HEK293 (cell line): ENCODE measurements around the gene PET100.

Source experiments
- CTCF ChIA-PET: fragments of 350-600 bp; formaldehyde crosslinking; extraction: SDS; loops from one replicate; lab custom pipeline; 2021; ENCODE audit warnings: antibody characterized with exemption; lab: Yijun Ruan, JAX
- POLR2A ChIA-PET: fragments of 300-600 bp; formaldehyde crosslinking; extraction: SDS; loops from one replicate; lab custom pipeline; 2020; ENCODE audit warnings: antibody characterized with exemption, inconsistent platforms; lab: Yijun Ruan, JAX
- H3K27ac ChIP-seq: fragments of 200-500 bp; sonication (Bioruptor generic); 2 replicates; pipeline ENCODE4 v1.5.1; 2014; ENCODE audit warnings: low read depth, low read length, control low read depth, inconsistent platforms; ENCODE audit errors: extremely low read depth
- H3K36me3 ChIP-seq, 2 experiments: fragments of 200-500 bp in 1 of 2; sonication (Bioruptor generic) in 1 of 2; 1 replicate in 1 of 2; 2 replicates in 1 of 2; pipeline ENCODE4 v1.5.1; 2014 to 2017; ENCODE audit warnings: inconsistent platforms in 2 of 2, low read length in 2 of 2; ENCODE audit not compliant: control insufficient read depth in 2 of 2, insufficient read depth in 1 of 2
- H3K4me1 ChIP-seq: fragments of 200-500 bp; sonication (Bioruptor generic); 2 replicates; pipeline ENCODE4 v1.5.1; 2014; ENCODE audit warnings: mild to moderate bottlenecking, low read length, inconsistent platforms; ENCODE audit not compliant: control insufficient read depth, insufficient read depth
- H3K4me3 ChIP-seq: 2 replicates; pipeline ENCODE4 v1.5.1; 2011; ENCODE audit warnings: low read depth, mild to moderate bottlenecking, control low read depth, low read length, moderate library complexity
- H3K9me3 ChIP-seq: fragments of 200-500 bp; sonication (Bioruptor generic); 2 replicates; pipeline ENCODE4 v1.5.1; 2014; ENCODE audit warnings: low read depth, low read length, inconsistent platforms; ENCODE audit not compliant: control insufficient read depth, insufficient read depth
- EGR2 ChIP-seq: fragments of 450-650 bp; formaldehyde crosslinking; IDR thresholded peaks from 2 replicates; pipeline ENCODE4 v1.5.1; 2016; ENCODE audit warnings: low read depth, missing biosample characterization, missing genetic modification characterization
- HOXC10 ChIP-seq: sonication (generic); formaldehyde crosslinking; IDR thresholded peaks from 2 replicates; pipeline ENCODE4 v1.8.1; 2023; ENCODE audit warnings: mild to moderate bottlenecking, missing genetic modification reagents
- OVOL3 ChIP-seq: fragments of 450-650 bp; formaldehyde crosslinking; IDR thresholded peaks from 2 replicates; pipeline ENCODE4 v1.5.1; 2016; ENCODE audit warnings: missing biosample characterization, missing genetic modification characterization
- ZFHX2 ChIP-seq: fragments of 450-650 bp; formaldehyde crosslinking; conservative IDR thresholded peaks from 2 replicates; pipeline ENCODE4 v1.5.1; 2016; ENCODE audit warnings: missing biosample characterization, missing genetic modification characterization
- ZNF626 ChIP-seq: fragments of 450-650 bp; sonication (Bioruptor Pico); formaldehyde crosslinking; IDR thresholded peaks from 2 replicates; pipeline ENCODE4 v1.5.1; 2018; ENCODE audit warnings: missing biosample characterization, missing genetic modification characterization, inconsistent platforms
- TF ChIP-seq, protein P1 (sequence below): fragments of 450-650 bp; formaldehyde crosslinking; IDR thresholded peaks from 2 replicates; pipeline ENCODE4 v1.5.1; 2016; ENCODE audit warnings: missing biosample characterization, missing genetic modification characterization
- TF ChIP-seq, protein P2 (sequence below): fragments of 450-650 bp; formaldehyde crosslinking; conservative IDR thresholded peaks from 2 replicates; pipeline ENCODE4 v1.5.1; 2016; ENCODE audit warnings: low read depth, missing biosample characterization, missing genetic modification characterization
- TF ChIP-seq, protein P3 (sequence below): fragments of 450-650 bp; formaldehyde crosslinking; IDR thresholded peaks from 2 replicates; pipeline ENCODE4 v1.5.1; 2016; ENCODE audit warnings: missing biosample characterization, missing genetic modification characterization
- TF ChIP-seq, protein P4 (sequence below): fragments of 450-650 bp; formaldehyde crosslinking; IDR thresholded peaks from 2 replicates; pipeline ENCODE4 v1.5.1; 2016; ENCODE audit warnings: missing biosample characterization, missing genetic modification characterization
- TF ChIP-seq, protein P5 (sequence below): fragments of 450-650 bp; formaldehyde crosslinking; IDR thresholded peaks from 2 replicates; pipeline ENCODE4 v1.5.1; 2017; ENCODE audit warnings: missing biosample characterization, missing genetic modification characterization
- TF ChIP-seq, protein P6 (sequence below): fragments of 450-650 bp; formaldehyde crosslinking; IDR thresholded peaks from 2 replicates; pipeline ENCODE4 v1.5.1; 2016; ENCODE audit warnings: missing biosample characterization, missing genetic modification characterization

PET100 gene

DNA sequence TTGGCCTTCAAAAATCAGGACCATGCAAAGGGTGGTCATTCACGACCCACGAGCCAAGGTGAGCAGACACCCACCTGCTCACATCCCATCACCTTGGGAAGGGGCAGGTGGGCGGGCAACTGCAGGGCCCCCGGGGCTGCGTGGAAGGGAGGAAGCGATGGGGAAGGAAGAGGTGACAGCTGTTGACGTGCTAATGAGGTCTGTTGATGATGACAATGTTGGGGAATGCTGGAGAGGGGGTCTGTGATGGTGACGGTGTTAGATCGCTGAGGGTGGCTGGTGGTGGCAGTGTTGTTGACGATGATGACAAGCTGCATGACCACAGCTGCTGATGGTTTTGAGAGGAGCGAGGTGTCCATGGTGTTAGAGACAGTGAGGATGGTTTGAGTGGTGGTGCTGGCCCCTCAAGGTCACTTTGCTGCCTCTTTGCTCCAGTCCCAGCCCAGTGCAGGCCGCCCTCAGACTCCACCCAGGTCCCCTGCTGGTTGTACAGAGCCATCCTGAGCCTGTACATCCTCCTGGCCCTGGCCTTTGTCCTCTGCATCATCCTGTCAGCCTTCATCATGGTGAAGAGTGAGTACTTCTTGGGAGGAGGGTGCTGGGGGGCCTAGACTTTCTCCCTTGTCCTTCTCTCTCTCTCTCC lies 48.2 kb downstream of the PET100 start (continued):
- TF ChIP-seq, protein P1, sequence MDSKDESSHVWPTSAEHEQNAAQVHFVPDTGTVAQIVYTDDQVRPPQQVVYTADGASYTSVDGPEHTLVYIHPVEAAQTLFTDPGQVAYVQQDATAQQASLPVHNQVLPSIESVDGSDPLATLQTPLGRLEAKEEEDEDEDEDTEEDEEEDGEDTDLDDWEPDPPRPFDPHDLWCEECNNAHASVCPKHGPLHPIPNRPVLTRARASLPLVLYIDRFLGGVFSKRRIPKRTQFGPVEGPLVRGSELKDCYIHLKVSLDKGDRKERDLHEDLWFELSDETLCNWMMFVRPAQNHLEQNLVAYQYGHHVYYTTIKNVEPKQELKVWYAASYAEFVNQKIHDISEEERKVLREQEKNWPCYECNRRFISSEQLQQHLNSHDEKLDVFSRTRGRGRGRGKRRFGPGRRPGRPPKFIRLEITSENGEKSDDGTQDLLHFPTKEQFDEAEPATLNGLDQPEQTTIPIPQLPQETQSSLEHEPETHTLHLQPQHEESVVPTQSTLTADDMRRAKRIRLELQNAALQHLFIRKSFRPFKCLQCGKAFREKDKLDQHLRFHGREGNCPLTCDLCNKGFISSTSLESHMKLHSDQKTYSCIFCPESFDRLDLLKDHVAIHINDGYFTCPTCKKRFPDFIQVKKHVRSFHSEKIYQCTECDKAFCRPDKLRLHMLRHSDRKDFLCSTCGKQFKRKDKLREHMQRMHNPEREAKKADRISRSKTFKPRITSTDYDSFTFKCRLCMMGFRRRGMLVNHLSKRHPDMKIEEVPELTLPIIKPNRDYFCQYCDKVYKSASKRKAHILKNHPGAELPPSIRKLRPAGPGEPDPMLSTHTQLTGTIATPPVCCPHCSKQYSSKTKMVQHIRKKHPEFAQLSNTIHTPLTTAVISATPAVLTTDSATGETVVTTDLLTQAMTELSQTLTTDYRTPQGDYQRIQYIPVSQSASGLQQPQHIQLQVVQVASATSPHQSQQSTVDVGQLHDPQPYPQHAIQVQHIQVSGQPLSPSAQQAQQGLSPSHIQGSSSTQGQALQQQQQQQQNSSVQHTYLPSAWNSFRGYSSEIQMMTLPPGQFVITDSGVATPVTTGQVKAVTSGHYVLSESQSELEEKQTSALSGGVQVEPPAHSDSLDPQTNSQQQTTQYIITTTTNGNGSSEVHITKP (tag by site-specific recombination): no peak
- TF ChIP-seq ZFHX2 (0 out of 2 replicates have a peak, but pooled peaks have one; percentile 23), OVOL3 (tag by site-specific recombination) (no peak), EGR2 (peak; percentile 39; the same call in 1 of the 2 replicates), ZNF626 (tag by site-specific recombination) (no peak)
- TF ChIP-seq, protein P2, sequence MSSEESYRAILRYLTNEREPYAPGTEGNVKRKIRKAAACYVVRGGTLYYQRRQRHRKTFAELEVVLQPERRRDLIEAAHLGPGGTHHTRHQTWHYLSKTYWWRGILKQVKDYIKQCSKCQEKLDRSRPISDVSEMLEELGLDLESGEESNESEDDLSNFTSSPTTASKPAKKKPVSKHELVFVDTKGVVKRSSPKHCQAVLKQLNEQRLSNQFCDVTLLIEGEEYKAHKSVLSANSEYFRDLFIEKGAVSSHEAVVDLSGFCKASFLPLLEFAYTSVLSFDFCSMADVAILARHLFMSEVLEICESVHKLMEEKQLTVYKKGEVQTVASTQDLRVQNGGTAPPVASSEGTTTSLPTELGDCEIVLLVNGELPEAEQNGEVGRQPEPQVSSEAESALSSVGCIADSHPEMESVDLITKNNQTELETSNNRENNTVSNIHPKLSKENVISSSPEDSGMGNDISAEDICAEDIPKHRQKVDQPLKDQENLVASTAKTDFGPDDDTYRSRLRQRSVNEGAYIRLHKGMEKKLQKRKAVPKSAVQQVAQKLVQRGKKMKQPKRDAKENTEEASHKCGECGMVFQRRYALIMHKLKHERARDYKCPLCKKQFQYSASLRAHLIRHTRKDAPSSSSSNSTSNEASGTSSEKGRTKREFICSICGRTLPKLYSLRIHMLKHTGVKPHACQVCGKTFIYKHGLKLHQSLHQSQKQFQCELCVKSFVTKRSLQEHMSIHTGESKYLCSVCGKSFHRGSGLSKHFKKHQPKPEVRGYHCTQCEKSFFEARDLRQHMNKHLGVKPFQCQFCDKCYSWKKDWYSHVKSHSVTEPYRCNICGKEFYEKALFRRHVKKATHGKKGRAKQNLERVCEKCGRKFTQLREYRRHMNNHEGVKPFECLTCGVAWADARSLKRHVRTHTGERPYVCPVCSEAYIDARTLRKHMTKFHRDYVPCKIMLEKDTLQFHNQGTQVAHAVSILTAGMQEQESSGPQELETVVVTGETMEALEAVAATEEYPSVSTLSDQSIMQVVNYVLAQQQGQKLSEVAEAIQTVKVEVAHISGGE (tag by site-specific recombination): no peak

DNA sequence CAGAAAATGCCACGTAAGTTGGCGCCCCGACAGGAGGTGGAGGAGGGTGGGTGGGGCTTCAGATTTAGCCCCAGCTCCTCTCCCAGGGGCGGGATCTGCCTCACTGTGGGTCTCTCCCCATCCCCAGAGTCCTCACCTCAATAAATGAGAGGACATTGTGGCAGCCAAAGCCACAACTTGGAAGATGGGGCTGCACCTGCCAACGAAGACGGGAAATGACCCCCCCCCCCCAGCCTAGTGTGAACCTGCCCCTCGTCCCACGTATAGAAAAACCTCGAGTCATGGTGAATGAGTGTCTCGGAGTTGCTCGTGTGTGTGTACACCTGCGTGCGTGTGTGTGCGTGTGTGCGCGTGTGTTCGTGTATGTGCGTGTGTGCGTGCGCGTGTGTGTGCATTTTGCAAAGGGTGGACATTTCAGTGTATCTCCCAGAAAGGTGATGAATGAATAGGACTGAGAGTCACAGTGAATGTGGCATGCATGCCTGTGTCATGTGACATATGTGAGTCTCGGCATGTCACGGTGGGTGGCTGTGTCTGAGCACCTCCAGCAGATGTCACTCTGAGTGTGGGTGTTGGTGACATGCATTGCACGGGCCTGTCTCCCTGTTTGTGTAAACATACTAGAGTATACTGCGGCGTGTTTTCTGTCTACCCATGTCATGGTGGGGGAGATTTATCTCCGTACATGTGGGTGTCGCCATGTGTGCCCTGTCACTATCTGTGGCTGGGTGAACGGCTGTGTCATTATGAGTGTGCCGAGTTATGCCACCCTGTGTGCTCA lies 49.6 kb downstream of the PET100 start:
- POLR2A ChIA-PET: no interaction called here

More for the DNA sequence above, 49.6 kb downstream of the PET100 start:
- Histone ChIP-seq H3K4me3 (no peak overlapping the region), H3K9me3 (no peaks in the 10 kb centered on the region), H3K4me1 (no peaks in the 10 kb centered on the region), H3K27ac (no peak overlapping the region), H3K36me3 (peaks cover 3 to 18% of the 10 kb centered on the region in 2 experiments; a peak in 2 of 3 replicates)
- CTCF ChIA-PET: interaction anchor here (0.7 to 1.7 kb wide), 4 partner anchors 28 to 510 kb away, joined by 3 to 6 read pairs (median 5); no protein-coding TSS in a partner anchor
- TF ChIP-seq, protein P3, sequence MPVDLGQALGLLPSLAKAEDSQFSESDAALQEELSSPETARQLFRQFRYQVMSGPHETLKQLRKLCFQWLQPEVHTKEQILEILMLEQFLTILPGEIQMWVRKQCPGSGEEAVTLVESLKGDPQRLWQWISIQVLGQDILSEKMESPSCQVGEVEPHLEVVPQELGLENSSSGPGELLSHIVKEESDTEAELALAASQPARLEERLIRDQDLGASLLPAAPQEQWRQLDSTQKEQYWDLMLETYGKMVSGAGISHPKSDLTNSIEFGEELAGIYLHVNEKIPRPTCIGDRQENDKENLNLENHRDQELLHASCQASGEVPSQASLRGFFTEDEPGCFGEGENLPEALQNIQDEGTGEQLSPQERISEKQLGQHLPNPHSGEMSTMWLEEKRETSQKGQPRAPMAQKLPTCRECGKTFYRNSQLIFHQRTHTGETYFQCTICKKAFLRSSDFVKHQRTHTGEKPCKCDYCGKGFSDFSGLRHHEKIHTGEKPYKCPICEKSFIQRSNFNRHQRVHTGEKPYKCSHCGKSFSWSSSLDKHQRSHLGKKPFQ (tag by site-specific recombination): 0 out of 2 replicates have a peak, but pooled peaks have one; percentile 29
- peak; percentile 55 for TF ChIP-seq ZFHX2
- TF ChIP-seq HOXC10 (CRISPR knock-in tag): no peak
- TF ChIP-seq, protein P4, sequence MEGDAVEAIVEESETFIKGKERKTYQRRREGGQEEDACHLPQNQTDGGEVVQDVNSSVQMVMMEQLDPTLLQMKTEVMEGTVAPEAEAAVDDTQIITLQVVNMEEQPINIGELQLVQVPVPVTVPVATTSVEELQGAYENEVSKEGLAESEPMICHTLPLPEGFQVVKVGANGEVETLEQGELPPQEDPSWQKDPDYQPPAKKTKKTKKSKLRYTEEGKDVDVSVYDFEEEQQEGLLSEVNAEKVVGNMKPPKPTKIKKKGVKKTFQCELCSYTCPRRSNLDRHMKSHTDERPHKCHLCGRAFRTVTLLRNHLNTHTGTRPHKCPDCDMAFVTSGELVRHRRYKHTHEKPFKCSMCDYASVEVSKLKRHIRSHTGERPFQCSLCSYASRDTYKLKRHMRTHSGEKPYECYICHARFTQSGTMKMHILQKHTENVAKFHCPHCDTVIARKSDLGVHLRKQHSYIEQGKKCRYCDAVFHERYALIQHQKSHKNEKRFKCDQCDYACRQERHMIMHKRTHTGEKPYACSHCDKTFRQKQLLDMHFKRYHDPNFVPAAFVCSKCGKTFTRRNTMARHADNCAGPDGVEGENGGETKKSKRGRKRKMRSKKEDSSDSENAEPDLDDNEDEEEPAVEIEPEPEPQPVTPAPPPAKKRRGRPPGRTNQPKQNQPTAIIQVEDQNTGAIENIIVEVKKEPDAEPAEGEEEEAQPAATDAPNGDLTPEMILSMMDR (tag by site-specific recombination): peak; percentile 73
- TF ChIP-seq, protein P5, sequence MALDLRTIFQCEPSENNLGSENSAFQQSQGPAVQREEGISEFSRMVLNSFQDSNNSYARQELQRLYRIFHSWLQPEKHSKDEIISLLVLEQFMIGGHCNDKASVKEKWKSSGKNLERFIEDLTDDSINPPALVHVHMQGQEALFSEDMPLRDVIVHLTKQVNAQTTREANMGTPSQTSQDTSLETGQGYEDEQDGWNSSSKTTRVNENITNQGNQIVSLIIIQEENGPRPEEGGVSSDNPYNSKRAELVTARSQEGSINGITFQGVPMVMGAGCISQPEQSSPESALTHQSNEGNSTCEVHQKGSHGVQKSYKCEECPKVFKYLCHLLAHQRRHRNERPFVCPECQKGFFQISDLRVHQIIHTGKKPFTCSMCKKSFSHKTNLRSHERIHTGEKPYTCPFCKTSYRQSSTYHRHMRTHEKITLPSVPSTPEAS: peak; percentile 85
- TF ChIP-seq, protein P6, sequence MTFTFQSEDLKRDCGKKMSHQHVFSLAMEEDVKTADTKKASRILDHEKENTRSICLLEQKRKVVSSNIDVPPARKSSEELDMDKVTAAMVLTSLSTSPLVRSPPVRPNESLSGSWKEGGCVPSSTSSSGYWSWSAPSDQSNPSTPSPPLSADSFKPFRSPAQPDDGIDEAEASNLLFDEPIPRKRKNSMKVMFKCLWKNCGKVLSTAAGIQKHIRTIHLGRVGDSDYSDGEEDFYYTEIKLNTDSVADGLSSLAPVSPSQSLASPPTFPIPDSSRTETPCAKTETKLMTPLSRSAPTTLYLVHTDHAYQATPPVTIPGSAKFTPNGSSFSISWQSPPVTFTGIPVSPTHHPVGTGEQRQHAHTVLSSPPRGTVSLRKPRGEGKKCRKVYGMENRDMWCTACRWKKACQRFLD (tag by site-specific recombination): no peak
